ENCODE measurements around the gene CDC42EP1.

- TF ChIP-seq POLR2A (IDR thresholded peaks at IDR 0.05; ENCODE audit: low read length) = no peak
- TF ChIP-seq GATA1 (IDR thresholded peaks at IDR 0.05; ENCODE audit: low read depth, low read length) = no peak
These were observed 6.6 kb upstream of the CDC42EP1 start for GRCh38 chr22:37553725-37554124.

Data from erythroblast (primary cell).